Stimulated activated CD8-positive, alpha-beta memory T cell treated with anti-CD3 and anti-CD28 coated beads, Interleukin-2, amount 100 ng/mL, for 48 hours (primary cell): ENCODE results near the gene CALML5.

Experiments used
- DNase-seq, 2 donors: peaks; one replicate each; pipeline ENCODE4 v3.0.0-alpha.2; 2020; ENCODE audit warnings: low read depth in 2 of 2

The CALML5 gene

DNA sequence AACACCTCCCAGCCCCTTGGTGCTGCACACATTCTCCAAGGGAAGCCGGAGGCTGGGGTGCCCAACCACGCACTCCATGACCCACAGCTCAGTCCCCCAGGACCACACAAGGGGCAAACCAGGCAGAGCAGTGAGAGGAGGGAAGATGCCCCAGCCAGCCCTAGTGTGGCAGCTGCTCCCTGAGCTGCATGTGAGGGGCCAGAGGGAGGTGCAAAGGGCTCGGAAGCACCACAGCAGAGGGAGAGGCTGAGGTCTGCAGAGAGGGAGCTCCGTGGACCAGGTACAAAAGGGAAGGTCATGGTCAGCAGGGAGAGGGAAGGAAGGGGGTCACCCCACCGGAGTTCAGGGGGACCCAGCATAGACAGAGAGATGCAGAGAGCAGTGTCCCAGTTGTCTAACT lies 1.5 kb upstream of the CALML5 start:
- no peak for DNase-seq

GRCh38 chr10:5500162-5500670 lies 846 bp upstream of the CALML5 start:
- DNase-seq = no peak

DNA sequence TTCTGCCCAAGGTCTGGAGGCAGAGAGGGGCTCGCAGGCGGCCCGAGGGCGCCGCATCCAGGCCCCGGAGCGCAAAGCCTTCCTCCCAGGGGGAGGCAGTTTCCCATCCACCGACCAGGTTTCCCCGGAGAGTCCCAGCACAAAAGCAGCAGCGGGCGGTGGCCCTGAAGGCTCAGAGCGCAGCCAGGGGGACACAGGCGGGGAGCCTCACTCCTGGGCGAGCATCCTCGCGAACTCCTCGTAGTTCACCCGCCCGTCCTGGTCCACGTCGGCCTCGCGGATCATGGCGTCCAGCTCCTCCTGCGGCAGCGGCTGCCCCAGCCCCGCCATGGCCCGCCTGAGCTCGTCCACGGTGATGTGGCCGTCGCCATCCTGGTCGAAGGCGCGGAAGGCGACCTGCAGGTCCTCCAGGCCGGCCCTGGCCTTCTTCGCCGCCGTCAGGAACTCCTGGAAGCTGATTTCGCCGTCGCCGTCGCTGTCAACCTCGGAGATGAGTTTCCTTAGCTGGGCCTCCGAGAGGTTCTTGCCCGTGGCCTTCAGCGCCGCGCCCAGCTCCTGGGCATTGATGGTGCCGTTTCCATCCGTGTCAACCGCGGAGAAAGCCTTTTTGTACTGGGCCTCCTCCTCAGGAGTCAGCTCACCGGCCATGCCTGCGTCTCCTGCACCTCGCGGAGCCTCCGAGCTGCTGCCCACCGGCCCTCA lies 428 bp downstream of the CALML5 start:
- no peak for DNase-seq

DNA sequence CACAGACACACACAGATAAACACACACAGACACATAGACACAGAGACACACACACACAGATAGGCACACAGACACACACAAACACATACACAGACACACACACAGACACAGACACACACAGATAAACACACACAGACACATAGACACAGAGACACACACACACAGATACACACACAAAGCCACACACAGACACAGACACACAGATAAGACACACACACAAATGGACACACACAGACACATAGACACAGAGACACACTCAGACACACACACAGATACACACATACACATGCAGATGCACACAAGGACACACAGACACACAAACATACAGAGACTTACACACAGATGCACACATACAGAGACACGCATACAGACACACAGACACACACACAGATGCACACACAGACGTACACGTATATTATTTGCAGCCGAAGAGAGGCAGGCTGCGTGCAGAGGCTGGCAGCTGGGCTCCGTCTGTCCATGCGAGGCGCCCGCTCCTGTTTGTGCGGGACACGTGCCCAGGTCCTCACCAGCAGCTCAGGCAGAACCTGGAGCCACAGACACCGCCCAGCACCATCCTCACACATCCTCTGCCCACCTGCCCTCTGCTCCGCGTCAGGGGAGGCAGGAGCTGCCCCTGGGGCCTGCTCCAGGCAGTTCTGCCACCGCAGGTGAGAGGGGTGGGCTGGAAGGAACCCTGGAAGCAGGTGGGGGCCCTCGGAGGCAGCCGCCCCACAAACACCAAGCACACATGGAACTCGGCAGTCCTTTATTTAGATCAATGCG lies 1.2 kb downstream of the CALML5 start:
- no peak for DNase-seq

GRCh38 chr10:5497289-5497688 lies 2.1 kb downstream of the CALML5 start:
- no peak for DNase-seq

DNA sequence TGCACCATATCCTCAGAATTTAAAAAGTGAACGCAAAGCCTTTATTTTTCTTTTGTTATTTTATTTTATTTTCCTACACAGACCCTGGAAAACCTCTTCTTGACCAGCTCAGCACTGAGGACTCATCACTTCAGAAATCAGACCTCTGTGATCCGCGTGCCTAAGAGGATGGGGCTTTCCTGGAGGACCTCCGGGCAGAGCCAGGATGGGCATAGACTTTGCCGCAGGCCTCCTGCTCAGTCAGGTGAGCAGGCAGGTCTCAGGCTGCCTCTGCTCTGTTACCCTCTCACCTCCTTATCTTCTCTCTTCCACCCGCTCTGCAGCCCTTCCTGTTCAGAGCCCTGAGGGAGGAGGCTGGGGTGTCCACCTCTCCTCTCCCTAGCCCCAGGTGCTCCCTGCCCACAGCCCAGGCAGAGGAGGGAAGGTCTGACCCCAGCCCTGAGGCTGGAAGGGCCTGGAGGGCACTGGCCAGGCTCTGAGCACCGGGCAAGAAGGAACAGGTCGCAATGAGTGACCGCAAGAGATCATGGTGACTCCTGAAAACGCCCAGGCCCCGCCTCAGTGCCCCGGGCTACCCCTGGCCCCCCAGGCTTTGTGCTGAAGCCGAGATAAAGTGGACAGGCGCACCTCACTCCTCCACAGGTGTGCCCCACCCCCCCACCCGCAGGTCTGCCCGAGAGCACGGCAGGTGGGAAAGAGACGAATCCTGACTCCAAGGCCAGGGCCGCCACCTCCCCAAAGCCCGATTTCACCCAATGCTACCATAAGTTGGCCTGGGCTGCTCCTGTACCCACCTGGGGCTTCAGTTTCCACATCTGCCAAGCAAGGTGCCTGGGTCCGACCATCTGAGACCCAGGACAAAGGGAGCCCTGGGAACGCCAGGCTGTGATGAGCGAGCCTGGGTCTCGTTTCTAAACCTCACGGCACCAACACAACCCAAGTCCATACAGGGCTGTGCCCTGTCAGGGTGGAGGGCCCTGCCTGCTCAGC lies 2.8 kb downstream of the CALML5 start:
- no peak for DNase-seq

GRCh38 chr10:5494611-5495010 lies 4.8 kb downstream of the CALML5 start:
- no peak for DNase-seq

GRCh38 chr10:5493691-5494090 lies 5.7 kb downstream of the CALML5 start:
- no peak for DNase-seq

GRCh38 chr10:5492929-5493576 lies 6.3 kb downstream of the CALML5 start:
- no peak for DNase-seq

DNA sequence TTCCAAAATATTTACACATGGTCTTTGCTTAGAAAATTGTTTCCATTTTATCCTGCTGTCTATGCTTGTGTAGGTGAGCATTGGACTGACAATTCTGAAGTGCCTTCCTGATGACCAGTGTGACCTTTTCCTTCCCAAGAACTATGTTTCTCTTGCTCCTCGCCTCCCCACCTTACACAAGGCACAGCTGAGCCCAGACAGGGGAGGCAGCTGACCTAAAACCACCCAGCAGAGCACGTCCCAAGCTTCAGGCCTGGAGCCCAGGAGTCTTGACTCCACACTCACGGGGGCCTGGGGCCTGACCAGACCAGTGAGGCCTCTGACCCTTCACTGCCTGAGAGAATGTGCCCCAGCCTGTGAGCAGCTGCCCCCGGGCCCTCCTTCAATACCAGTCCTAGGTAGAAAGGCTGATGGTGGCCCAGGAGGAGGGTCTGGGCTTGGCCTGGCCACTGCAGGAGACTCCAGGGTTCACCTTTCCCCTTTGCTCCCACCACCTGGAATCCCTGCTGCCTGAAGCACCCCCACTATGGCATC lies 7.0 kb downstream of the CALML5 start:
- DNase-seq = no peak

- no peak for DNase-seq
Observed at GRCh38 chr10:5491477-5491876, 7.9 kb downstream of the CALML5 start.

DNA sequence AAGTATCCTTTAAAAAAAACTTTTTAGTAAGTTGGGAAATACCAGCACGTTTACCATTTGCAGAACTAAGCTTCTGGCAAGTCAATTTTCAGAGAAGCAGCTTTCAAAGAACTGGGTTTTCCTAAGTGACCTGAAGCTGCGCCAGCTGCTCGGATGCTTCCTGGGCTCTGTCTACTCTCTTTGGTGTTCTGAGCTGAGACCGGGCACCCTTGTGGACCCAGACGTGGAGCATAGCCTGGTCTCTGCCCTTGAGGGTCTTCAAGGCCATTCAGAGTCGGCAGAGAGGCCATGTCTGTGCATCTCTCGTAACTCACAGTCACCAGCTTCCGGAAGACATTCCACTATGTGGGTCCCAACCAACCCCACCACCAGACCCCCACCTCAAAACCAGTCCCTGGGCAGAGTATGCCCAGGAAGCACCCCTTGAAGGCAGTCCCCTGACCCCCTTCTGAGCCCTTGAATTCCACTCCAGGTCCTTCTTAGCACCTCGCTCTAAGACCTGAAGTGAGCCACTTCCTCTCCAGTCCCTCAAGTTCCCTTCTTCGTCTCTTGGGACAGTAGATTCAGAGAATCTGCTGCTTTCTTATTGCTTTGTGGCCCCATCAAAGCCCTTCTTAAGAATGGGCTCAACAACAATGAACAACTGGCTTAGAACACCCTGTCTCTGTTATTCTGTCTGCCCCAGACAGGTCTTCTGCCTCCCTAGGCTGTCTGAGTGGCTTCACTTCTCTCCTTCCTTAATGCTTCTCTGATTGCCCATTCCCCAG lies 8.5 kb downstream of the CALML5 start:
- DNase-seq = no peak

DNA sequence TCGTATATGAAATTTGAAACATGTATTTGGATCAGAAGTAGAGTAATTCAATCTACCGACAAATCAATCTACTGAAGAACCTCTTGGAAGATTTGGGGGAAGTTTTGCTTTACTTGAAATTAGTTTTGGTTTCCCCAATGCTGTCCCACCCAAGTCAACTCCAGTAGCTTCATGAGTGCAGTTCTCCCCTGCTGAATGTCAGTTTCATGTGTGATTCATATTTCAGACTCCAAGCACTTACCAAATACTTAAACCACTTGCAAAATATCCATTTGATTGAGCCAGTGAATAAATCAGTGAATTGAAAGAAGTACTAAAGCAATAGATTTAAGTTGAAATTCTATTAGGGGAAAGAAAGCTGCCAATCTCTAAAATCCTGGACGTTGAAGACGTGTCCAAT lies 9.3 kb downstream of the CALML5 start:
- no peak for DNase-seq

- no peak for DNase-seq
Observed at GRCh38 chr10:5488272-5489161, 10.9 kb downstream of the CALML5 start.

DNA sequence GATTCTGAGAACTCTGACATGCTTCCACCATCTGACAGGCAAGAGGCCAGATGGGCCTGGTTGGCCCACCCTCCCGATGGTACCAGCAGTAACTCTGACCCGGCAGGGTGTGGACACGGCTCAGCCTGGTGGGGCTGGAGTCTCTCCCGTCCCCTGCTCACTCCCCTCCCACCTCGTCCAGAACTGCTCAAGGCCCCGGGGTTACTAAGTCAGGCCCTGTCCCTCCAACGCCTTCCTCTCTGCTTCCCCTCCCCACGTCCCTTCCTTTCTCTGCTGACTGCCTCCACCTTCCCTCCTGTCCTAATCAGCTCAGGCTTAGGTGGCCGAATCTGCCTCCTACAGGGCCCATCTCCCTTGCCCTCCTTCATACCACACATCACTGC lies 12.5 kb downstream of the CALML5 start:
- DNase-seq = no peak

GRCh38 chr10:5485948-5486852 lies 13.2 kb downstream of the CALML5 start:
- DNase-seq = no peak

DNA sequence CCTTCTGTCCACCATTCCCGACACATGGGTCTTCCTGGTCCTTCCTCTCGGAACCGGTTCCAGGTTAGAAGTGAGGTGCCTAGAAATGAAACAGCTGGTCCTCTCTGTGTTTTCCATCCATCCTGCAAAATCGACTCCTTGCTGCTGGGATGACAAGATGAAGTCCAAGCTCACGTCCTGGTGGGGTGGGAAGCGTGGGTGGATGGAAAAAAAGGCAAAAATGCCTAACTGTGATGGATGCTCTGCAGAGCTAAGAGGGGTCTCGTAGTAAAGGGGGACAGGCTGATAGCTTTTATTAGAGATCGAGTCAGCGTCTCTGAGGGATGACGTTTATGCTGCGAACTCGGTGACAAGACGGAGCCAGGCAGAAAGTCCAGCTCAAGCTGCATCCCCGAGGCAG lies 14.1 kb downstream of the CALML5 start:
- DNase-seq = no peak

GRCh38 chr10:5484205-5484604 lies 15.2 kb downstream of the CALML5 start:
- DNase-seq = no peak
